GM23248 (cell line): Measurements from ENCODE around the gene CLDN4. TPM values are rescaled to one million over a fixed set of nuclear protein-coding genes. Genes with fewer than 3 reads are reported as not detected.

Experiments
- DNase-seq: peaks from one replicate; pipeline ENCODE4 v3.0.0-alpha.2; 2015
- H2AFZ ChIP-seq: fragments of 200-600 bp; sonication (generic); 2 replicates; pipeline ENCODE4 v1.6.1; 2016; ENCODE audit warnings: antibody characterized with exemption
- H3F3A ChIP-seq: fragments of 200-600 bp; sonication (generic); 2 replicates; pipeline ENCODE4 v1.6.1; 2016; ENCODE audit warnings: mild to moderate bottlenecking, antibody characterized with exemption, mixed run types; ENCODE audit not compliant: insufficient read depth
- H3K27ac ChIP-seq: fragments of 200-600 bp; sonication (generic); 2 replicates; pipeline ENCODE4 v1.5.1; 2016; ENCODE audit warnings: mild to moderate bottlenecking
- H3K27me3 ChIP-seq: fragments of 200-600 bp; sonication (generic); replicated peaks from 2 replicates; pipeline ENCODE4 v1.6.1; 2016; ENCODE audit warnings: mild to moderate bottlenecking; ENCODE audit not compliant: insufficient read depth
- H3K36me3 ChIP-seq: fragments of 200-600 bp; sonication (generic); 2 replicates; pipeline ENCODE4 v1.6.1; 2016; ENCODE audit warnings: low read depth, mild to moderate bottlenecking
- H3K4me1 ChIP-seq: fragments of 200-600 bp; sonication (generic); 2 replicates; pipeline ENCODE4 v1.6.1; 2016; ENCODE audit warnings: mild to moderate bottlenecking; ENCODE audit not compliant: insufficient read depth
- H3K4me2 ChIP-seq: fragments of 200-600 bp; sonication (generic); one replicate; pipeline ENCODE4 v1.6.1; 2016; ENCODE audit warnings: mild to moderate bottlenecking; ENCODE audit not compliant: unreplicated experiment
- H3K4me3 ChIP-seq: fragments of 200-600 bp; sonication (generic); 2 replicates; pipeline ENCODE4 v1.5.1; 2016; ENCODE audit warnings: mild to moderate bottlenecking
- H3K79me2 ChIP-seq: fragments of 200-600 bp; sonication (generic); 2 replicates; pipeline ENCODE4 v1.6.1; 2016; ENCODE audit warnings: mild to moderate bottlenecking; ENCODE audit not compliant: insufficient read depth
- H3K9ac ChIP-seq: fragments of 200-600 bp; sonication (generic); 2 replicates; pipeline ENCODE4 v1.6.1; 2016; ENCODE audit warnings: mild to moderate bottlenecking
- H3K9me2 ChIP-seq: fragments of 200-600 bp; sonication (generic); 2 replicates; pipeline ENCODE4 v1.6.1; 2016; ENCODE audit warnings: mixed run types, mild to moderate bottlenecking, moderate library complexity; ENCODE audit not compliant: insufficient read depth
- H3K9me3 ChIP-seq: fragments of 200-600 bp; sonication (generic); one replicate; pipeline ENCODE4 v1.6.1; 2017; ENCODE audit warnings: low read depth
- H4K20me1 ChIP-seq: fragments of 200-600 bp; sonication (generic); 2 replicates; pipeline ENCODE4 v1.6.0; 2016; ENCODE audit not compliant: insufficient read depth
- EZH2 ChIP-seq: fragments of 200-600 bp; sonication (generic); IDR thresholded peaks from 2 replicates; pipeline ENCODE4 v1.6.1; 2018; ENCODE audit warnings: antibody characterized with exemption, mild to moderate bottlenecking; ENCODE audit not compliant: insufficient read depth, poor library complexity, severe bottlenecking
- EZH2phosphoT487 ChIP-seq: fragments of 200-600 bp; sonication (generic); IDR thresholded peaks from 2 replicates; pipeline ENCODE4 v1.6.1; 2018; ENCODE audit warnings: antibody characterized with exemption, moderate library complexity, mild to moderate bottlenecking, low read depth; ENCODE audit not compliant: insufficient read depth
- WGBS, 2 experiments: methylation state at CpG; one replicate each; pipeline ENCODE4 v1.1.6; 2015 to 2017; ENCODE audit warnings: low lambda C conversion rate in 2 of 2, low coverage in 1 of 2; ENCODE audit errors: missing lambda C conversion rate in 2 of 2; 5-methylcytosine and 5-hydroxymethylcytosine counted together
- in situ Hi-C: fragments of 300-500 bp; cut with MboI; formaldehyde crosslinking; loops from 2 replicates; pipeline ENCODE4 v1.15.0; 2020
- polyA plus RNA-seq: library from polyadenylated mRNA; unstranded; fragments of >200 nt; fragmentation: Nextera tagmentation; extraction: Ambion mirVana; gene quantifications from 2 replicates; pipeline ENCODE4 v1.2.1, GENCODE V29; 2016
- total RNA-seq: library from RNA; depleted of rRNA; stranded (reverse); fragments of >200 nt; shearing (Covaris generic); gene quantifications from 2 replicates; pipeline ENCODE4 v1.2.3, GENCODE V29; 2014

CLDN4 gene
- total and polyA plus RNA-seq, 2 experiments from 2014 or later, result 0.10 TPM; not detected in 1

- Histone ChIP-seq H3K9me2 (no peaks in the 10 kb centered on the region), H3K27ac (no peak overlapping the region), H3K4me2 (no peak overlapping the region), H2AFZ (no peak overlapping the region), H3K9me3 (no peaks in the 10 kb centered on the region), H3K9ac (no peak overlapping the region), H3K27me3 (no peaks in the 10 kb centered on the region), H3K4me1 (peaks cover 2% of the 10 kb centered on the region), H3K4me3 (no peak overlapping the region), H3K36me3 (no peaks in the 10 kb centered on the region), H4K20me1 (no peaks in the 10 kb centered on the region), H3F3A (0 out of 2 replicates have a peak, but pooled peaks cover 4% of the 10 kb centered on the region), H3K79me2 (no peaks in the 10 kb centered on the region)
- no peak for TF ChIP-seq EZH2phosphoT487
- TF ChIP-seq EZH2, result no peak
- WGBS, 2 experiments, result 77 to 81% methylated on average over 11 to 14 of the region's 14 CpGs
- in situ Hi-C loops, result no loop called here
- DNase-seq, result peak; percentile 63
Measured at GRCh38 chr7:73828107-73828803, 2.5 kb upstream of the CLDN4 start.

- no peak for DNase-seq
- H3F3A ChIP-seq, result no peaks in the 10 kb centered on the region
- no peaks in the 10 kb centered on the region for H3K4me1 ChIP-seq
- H2AFZ ChIP-seq, result no peak overlapping the region
- H3K9ac ChIP-seq, result no peak overlapping the region
- TF ChIP-seq EZH2 (no peak), EZH2phosphoT487 (no peak)
- H4K20me1 ChIP-seq, result no peaks in the 10 kb centered on the region
- H3K27me3 ChIP-seq, result no peaks in the 10 kb centered on the region
- in situ Hi-C loops, result no loop called here
- no peak overlapping the region for H3K4me3 ChIP-seq
- no peaks in the 10 kb centered on the region for H3K9me3 ChIP-seq
- no peaks in the 10 kb centered on the region for H3K9me2 ChIP-seq
- H3K27ac ChIP-seq, result no peak overlapping the region
- no peaks in the 10 kb centered on the region for H3K36me3 ChIP-seq
- 95 to 100% methylated on average over 5 of the region's 5 CpGs for WGBS, 2 experiments
- no peak overlapping the region for H3K4me2 ChIP-seq
- H3K79me2 ChIP-seq, result no peaks in the 10 kb centered on the region
Measured at GRCh38 chr7:73828972-73829371, 1.8 kb upstream of the CLDN4 start.

- WGBS, 2 experiments, result 80 to 81% methylated on average over 7 of the region's 7 CpGs
- Histone ChIP-seq H3K36me3 (no peaks in the 10 kb centered on the region), H3K9me3 (no peaks in the 10 kb centered on the region), H3K4me2 (no peak overlapping the region), H2AFZ (no peak overlapping the region), H3K9ac (no peak overlapping the region), H3K27me3 (no peaks in the 10 kb centered on the region), H4K20me1 (no peaks in the 10 kb centered on the region), H3F3A (no peaks in the 10 kb centered on the region), H3K4me3 (no peak overlapping the region), H3K4me1 (no peaks in the 10 kb centered on the region), H3K79me2 (no peaks in the 10 kb centered on the region), H3K27ac (no peak overlapping the region), H3K9me2 (no peaks in the 10 kb centered on the region)
- in situ Hi-C loops, result no loop called here
- DNase-seq, result no peak
- no peak for TF ChIP-seq EZH2
- TF ChIP-seq EZH2phosphoT487, result no peak
Measured at GRCh38 chr7:73829505-73829904, 1.3 kb upstream of the CLDN4 start.

GRCh38 chr7:73829921-73830680, 695 bp upstream of the CLDN4 start:
- TF ChIP-seq EZH2phosphoT487 (no peak), EZH2 (no peak)
- Histone ChIP-seq H2AFZ (no peak overlapping the region), H3K36me3 (no peaks in the 10 kb centered on the region), H4K20me1 (no peaks in the 10 kb centered on the region), H3K9ac (no peak overlapping the region), H3K9me3 (no peaks in the 10 kb centered on the region), H3K79me2 (no peaks in the 10 kb centered on the region), H3K9me2 (no peaks in the 10 kb centered on the region), H3F3A (no peaks in the 10 kb centered on the region), H3K4me2 (no peak overlapping the region), H3K4me3 (no peak overlapping the region), H3K27ac (no peak overlapping the region), H3K27me3 (no peaks in the 10 kb centered on the region), H3K4me1 (no peaks in the 10 kb centered on the region)
- no peak for DNase-seq
- in situ Hi-C loops, result no loop called here
- WGBS, 2 experiments, result 70 to 74% methylated on average over 13 of the region's 13 CpGs
